Tibial nerve (tissue), 4 donors: ENCODE measurements around the gene GOLGB1.

Experiments
- EP300 ChIP-seq, 2 donors: sonication (generic); formaldehyde crosslinking; IDR thresholded peaks; one replicate each; pipeline ENCODE4 v1.6.1; 2017; ENCODE audit warnings: antibody characterized with exemption in 2 of 2, mild to moderate bottlenecking in 1 of 2
- TF ChIP-seq, protein P1 (sequence below), 5 experiments: fragments of 200-600 bp in 3 of 5; fragments of 450-650 bp in 2 of 5; sonication (generic) in 3 of 5; IDR thresholded peaks; one replicate each; pipeline ENCODE4 v1.5.1; 2016 to 2019; ENCODE audit warnings: antibody characterized with exemption in 5 of 5, mild to moderate bottlenecking in 3 of 5, moderate library complexity in 2 of 5

DNA sequence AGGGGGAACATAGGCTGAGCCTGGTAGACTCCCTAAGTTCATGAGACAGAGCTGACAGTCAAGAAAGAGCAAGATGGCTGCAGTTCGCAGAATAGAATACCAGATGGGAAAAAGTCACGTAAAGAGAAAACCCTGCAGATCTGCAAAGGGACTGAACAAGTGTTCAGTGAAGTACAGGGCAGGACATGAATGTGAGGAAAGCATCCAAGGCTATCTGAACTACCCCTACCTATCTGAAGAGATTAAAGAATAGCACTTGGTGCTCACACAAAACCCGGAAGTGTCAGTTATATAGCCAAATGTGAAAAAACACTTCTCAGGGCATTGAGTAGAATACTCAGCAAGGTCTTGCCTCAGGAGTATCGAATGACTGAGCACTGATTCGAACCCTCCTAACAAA lies 44.0 kb downstream of the GOLGB1 start:
- no peak for TF ChIP-seq EP300 (IDR thresholded peaks at IDR 0.05)
- TF ChIP-seq, protein P1, sequence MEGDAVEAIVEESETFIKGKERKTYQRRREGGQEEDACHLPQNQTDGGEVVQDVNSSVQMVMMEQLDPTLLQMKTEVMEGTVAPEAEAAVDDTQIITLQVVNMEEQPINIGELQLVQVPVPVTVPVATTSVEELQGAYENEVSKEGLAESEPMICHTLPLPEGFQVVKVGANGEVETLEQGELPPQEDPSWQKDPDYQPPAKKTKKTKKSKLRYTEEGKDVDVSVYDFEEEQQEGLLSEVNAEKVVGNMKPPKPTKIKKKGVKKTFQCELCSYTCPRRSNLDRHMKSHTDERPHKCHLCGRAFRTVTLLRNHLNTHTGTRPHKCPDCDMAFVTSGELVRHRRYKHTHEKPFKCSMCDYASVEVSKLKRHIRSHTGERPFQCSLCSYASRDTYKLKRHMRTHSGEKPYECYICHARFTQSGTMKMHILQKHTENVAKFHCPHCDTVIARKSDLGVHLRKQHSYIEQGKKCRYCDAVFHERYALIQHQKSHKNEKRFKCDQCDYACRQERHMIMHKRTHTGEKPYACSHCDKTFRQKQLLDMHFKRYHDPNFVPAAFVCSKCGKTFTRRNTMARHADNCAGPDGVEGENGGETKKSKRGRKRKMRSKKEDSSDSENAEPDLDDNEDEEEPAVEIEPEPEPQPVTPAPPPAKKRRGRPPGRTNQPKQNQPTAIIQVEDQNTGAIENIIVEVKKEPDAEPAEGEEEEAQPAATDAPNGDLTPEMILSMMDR (IDR thresholded peaks at IDR 0.05), result no peak
